Endothelial cell of umbilical vein (primary cell): Measurements from ENCODE around the gene MRPS27. TPM values are rescaled to one million over a fixed set of nuclear protein-coding genes. Genes with fewer than 3 reads are reported as not detected.

Experiments used
- BruUV-seq: library from RNA; stranded (reverse); fragments of 400-500 nt; replicated peaks from 2 replicates; lab custom pipeline; 2021; lab: Mats Ljungman, UMichigan
- CTCF ChIA-PET: fragments of 300-600, 350-600 bp; sonication (Branson Sonifier 250); formaldehyde crosslinking; loops from one replicate; lab custom pipeline; 2021; ENCODE audit warnings: antibody characterized with exemption, inconsistent platforms; lab: Charles Lee
- POLR2A ChIA-PET: fragments of 300-600, 350-600 bp; sonication (Branson Sonifier 250); formaldehyde crosslinking; loops from one replicate; lab custom pipeline; 2021; ENCODE audit warnings: antibody characterized with exemption, inconsistent platforms; lab: Charles Lee
- DNase-seq: peaks from one replicate; pipeline ENCODE4 v3.0.0-alpha.2; 2011; ENCODE audit warnings: low read depth, low spot score
- FAIRE-seq: peaks from 2 replicates; lab custom pipeline; 2011; peaks lifted over from hg19 to GRCh38; lab: Jason Lieb, UNC
- H2AFZ ChIP-seq: 2 replicates; pipeline ENCODE4 v1.6.0; 2012; ENCODE audit warnings: low read depth, low read length, control low read depth, inconsistent platforms
- H3K27ac ChIP-seq: 2 replicates; pipeline ENCODE4 v1.5.1; 2011; ENCODE audit warnings: low read depth, mild to moderate bottlenecking, control low read depth, low read length, moderate library complexity; ENCODE audit not compliant: insufficient read depth
- H3K27me3 ChIP-seq, 2 experiments: 2 replicates each; pipeline versions ENCODE4 v1.6.0 to v1.6.1; 2011; ENCODE audit warnings: low read length in 2 of 2, mixed read lengths in 1 of 2; ENCODE audit not compliant: control insufficient read depth in 2 of 2, insufficient read depth in 2 of 2
- H3K36me3 ChIP-seq, 2 experiments: 2 replicates in 1 of 2; 3 replicates in 1 of 2; pipeline ENCODE4 v1.5.1; 2011; ENCODE audit warnings: low read length in 2 of 2, mild to moderate bottlenecking in 1 of 2, moderate library complexity in 1 of 2; ENCODE audit not compliant: control insufficient read depth in 2 of 2, insufficient read depth in 2 of 2; ENCODE audit errors: extremely low read depth in 1 of 2
- H3K4me1 ChIP-seq: 3 replicates; pipeline ENCODE4 v1.5.1; 2011; ENCODE audit warnings: mild to moderate bottlenecking, low read length; ENCODE audit not compliant: control insufficient read depth, insufficient read depth; ENCODE audit errors: extremely low read depth
- H3K4me2 ChIP-seq: 2 replicates; pipeline ENCODE4 v1.6.1; 2011; ENCODE audit warnings: low read length, control low read depth, mixed read lengths; ENCODE audit not compliant: insufficient read depth
- H3K4me3 ChIP-seq, 3 experiments: fragments of 200-600 bp in 1 of 3; sonication (generic), shearing (Covaris generic) in 1 of 3; replicated peaks in 1 of 3; 2 replicates each; pipeline ENCODE4 v1.5.1; 2011 to 2016; ENCODE audit warnings: control low read depth in 3 of 3, low read length in 3 of 3, mild to moderate bottlenecking in 2 of 3, inconsistent platforms in 1 of 3, low read depth in 1 of 3, moderate library complexity in 1 of 3; ENCODE audit not compliant: insufficient read depth in 1 of 3
- H3K79me2 ChIP-seq: 2 replicates; pipeline ENCODE4 v1.6.0; 2012; ENCODE audit warnings: low read length, inconsistent platforms; ENCODE audit not compliant: control insufficient read depth, insufficient read depth
- H3K9ac ChIP-seq: replicated peaks from 2 replicates; pipeline ENCODE3; 2011; ENCODE audit warnings: low read length, control low read depth; ENCODE audit not compliant: insufficient read depth; ENCODE audit errors: extremely low read depth
- H3K9me1 ChIP-seq: replicated peaks from 3 replicates; pipeline ENCODE4 v1.6.0; 2011; ENCODE audit warnings: mild to moderate bottlenecking, low read length; ENCODE audit not compliant: control insufficient read depth, insufficient read depth; ENCODE audit errors: extremely low read depth
- H3K9me3 ChIP-seq: replicated peaks from 2 replicates; pipeline ENCODE4 v1.5.1; 2012; ENCODE audit warnings: low read length, inconsistent platforms; ENCODE audit not compliant: control insufficient read depth, insufficient read depth
- H4K20me1 ChIP-seq: replicated peaks from 2 replicates; pipeline ENCODE3; 2011; ENCODE audit warnings: mild to moderate bottlenecking, low read length; ENCODE audit not compliant: control insufficient read depth, insufficient read depth; ENCODE audit errors: extremely low read depth
- CTCF ChIP-seq, 2 donors: IDR thresholded peaks; 1 replicate in 1 of 2; 2 replicates in 1 of 2; pipeline ENCODE4 v1.5.1; 2011; ENCODE audit warnings: low read length in 2 of 2, mild to moderate bottlenecking in 2 of 2, moderate library complexity in 2 of 2, control low read depth in 1 of 2, inconsistent platforms in 1 of 2, low read depth in 1 of 2; ENCODE audit not compliant: insufficient read depth in 1 of 2; ENCODE audit errors: extremely low read depth in 1 of 2
- EZH2 ChIP-seq: IDR thresholded peaks from 2 replicates; pipeline ENCODE4 v1.6.1; 2012; ENCODE audit warnings: borderline replicate concordance, low read depth, mild to moderate bottlenecking, moderate library complexity, low read length, inconsistent platforms; ENCODE audit not compliant: severe bottlenecking
- FOS ChIP-seq: IDR thresholded peaks from 2 replicates; pipeline ENCODE4 v1.6.1; 2011; ENCODE audit warnings: mild to moderate bottlenecking, low read length, moderate library complexity, borderline replicate concordance; ENCODE audit not compliant: insufficient read depth
- GATA2 ChIP-seq: IDR thresholded peaks from 2 replicates; pipeline ENCODE4 v1.7.0; 2011; ENCODE audit warnings: low read depth, mild to moderate bottlenecking, moderate library complexity, mixed read lengths, low read length; ENCODE audit not compliant: insufficient read length, insufficient read depth
- JUN ChIP-seq: IDR thresholded peaks from 2 replicates; pipeline ENCODE4 v1.6.1; 2011; ENCODE audit warnings: borderline replicate concordance, low read depth; ENCODE audit not compliant: insufficient read length, insufficient read depth
- MAX ChIP-seq: IDR thresholded peaks from 2 replicates; pipeline ENCODE4 v1.6.1; 2011; ENCODE audit not compliant: insufficient read depth, insufficient read length
- MYC ChIP-seq: IDR thresholded peaks from one replicate; pipeline ENCODE4 v1.6.1; 2011; ENCODE audit warnings: mild to moderate bottlenecking, low read depth, low read length
- POLR2A ChIP-seq: IDR thresholded peaks from 2 replicates; pipeline ENCODE4 v1.6.1; 2012; ENCODE audit warnings: low read depth, mild to moderate bottlenecking, control low read depth, low read length
- POLR2AphosphoS5 ChIP-seq: IDR thresholded peaks from 2 replicates; pipeline ENCODE4 v1.6.1; 2012; ENCODE audit warnings: low read depth, mild to moderate bottlenecking, control low read depth, low read length, moderate library complexity; ENCODE audit not compliant: insufficient read depth
- dilution Hi-C: fragments of 300-500 bp; cut with MboI; formaldehyde crosslinking; loops from one replicate; pipeline ENCODE4 v1.15.0; 2019; ENCODE audit warnings: low sequenced_read_pairs; ENCODE audit not compliant: extremely low pct_ligation_motif_present
- intact Hi-C: fragments of 100-400 bp; cut with micrococcal nuclease; formaldehyde crosslinking; loops from one replicate; pipeline ENCODE4 v1.10.0; 2022
- polyA plus RNA-seq, 4 experiments: library from polyadenylated mRNA; depleted of rRNA in 3 of 4; stranded (reverse) in 3 of 4; unstranded in 1 of 4; fragments of >200 nt; gene quantifications; 2 replicates each; pipeline versions ENCODE4 v1.2.1 to v1.2.3, GENCODE V29; 2011 to 2012; ENCODE audit warnings: missing spikeins in 1 of 4
- total RNA-seq: library from RNA; stranded (reverse); gene quantifications from 2 replicates; pipeline ENCODE4 v1.2.3, GENCODE V29; 2021

The MRPS27 gene
- total and polyA plus RNA-seq, 2 donors (not counting 3 experiments of a cell fraction or from before 2014, with no cell fraction given) = 56.0 to 67.1 TPM

- peaks cover 35% of the 10 kb centered on the region for H3K79me2 ChIP-seq
- H3K9me3 ChIP-seq = no peaks in the 10 kb centered on the region
- no peaks in the 10 kb centered on the region for H3K4me1 ChIP-seq
- intact Hi-C loops = no loop called here
- H3K27ac ChIP-seq = no peak overlapping the region
- no peak overlapping the region for H3K9ac ChIP-seq
- H3K4me2 ChIP-seq = no peak overlapping the region
- no peaks in the 10 kb centered on the region for H3K9me1 ChIP-seq
- no TSS peak for BruUV-seq
- no peak overlapping the region for H2AFZ ChIP-seq
- TF ChIP-seq FOS (no peak), CTCF (IDR thresholded peaks at IDR 0.05; ENCODE audit: extremely low read depth in 1 of 2, insufficient read depth in 1 of 2, low read depth in 1 of 2, low read length in 2 of 2) (no peak), POLR2AphosphoS5 (no peak), EZH2 (no peak), JUN (no peak), GATA2 (no peak), MAX (no peak), MYC (no peak), POLR2A (no peak)
- H4K20me1 ChIP-seq = no peaks in the 10 kb centered on the region
- DNase-seq (no peak), FAIRE-seq (no peak)
- ChIA-PET CTCF (no interaction called here), POLR2A (interaction anchor here (0.7 kb wide), 1 partner anchor 56 kb away, joined by 3 read pairs; no protein-coding TSS in a partner anchor)
- no peaks in the 10 kb centered on the region for H3K27me3 ChIP-seq
- H3K36me3 ChIP-seq = peaks cover 15 to 21% of the 10 kb centered on the region in 2 experiments
- dilution Hi-C loops = no loop called here
- H3K4me3 ChIP-seq = no peak overlapping the region
These were observed 130.9 kb downstream of the MRPS27 start for GRCh38 chr5:72189146-72189545.
